ENCODE results near the gene EID3. TPM values are rescaled to one million over a fixed set of nuclear protein-coding genes. Genes with fewer than 3 reads are reported as not detected.
"Not testable (repeated sequence)": the region's sequence is repeated elsewhere in the genome, so short reads cannot be mapped to it uniquely, and the experiment has no call there.

The EID3 gene
- total RNA-seq = 0.76 TPM

DNA sequence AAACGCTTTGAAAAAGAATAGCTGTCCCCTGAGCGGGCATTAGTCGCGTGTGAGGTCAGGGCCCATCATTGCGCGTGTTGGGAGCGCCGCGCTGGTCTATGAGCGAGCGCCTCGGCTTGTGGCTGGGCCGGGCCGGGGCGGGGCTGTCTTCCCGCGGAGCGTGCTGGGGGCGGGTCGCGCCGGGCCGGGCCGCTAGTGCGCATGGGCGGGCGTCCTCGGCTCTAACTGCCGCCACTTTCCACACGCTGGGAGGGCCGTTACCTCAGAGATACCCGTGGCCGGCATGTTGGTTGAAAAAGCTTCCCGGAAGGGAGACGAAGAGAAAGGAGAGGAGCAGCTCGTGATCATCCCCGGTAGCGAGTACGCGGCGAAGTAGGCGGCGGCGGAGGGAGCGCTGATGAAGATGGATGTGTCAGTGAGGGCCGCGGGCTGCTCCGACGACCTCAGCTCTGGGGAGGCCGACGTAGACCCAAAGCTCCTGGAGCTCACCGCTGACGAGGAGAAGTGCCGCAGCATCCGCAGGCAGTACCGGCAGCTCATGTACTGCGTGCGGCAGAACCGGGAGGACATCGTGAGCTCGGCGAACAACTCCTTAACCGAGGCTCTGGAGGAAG is at the start of gene EID3:
Gene EID3 (plus strand): TSS at position 202 of the 614 bp plus-strand sequence. CDS start 196 bp downstream, at position 398.
- peak; percentile 98 for ATAC-seq

DNA sequence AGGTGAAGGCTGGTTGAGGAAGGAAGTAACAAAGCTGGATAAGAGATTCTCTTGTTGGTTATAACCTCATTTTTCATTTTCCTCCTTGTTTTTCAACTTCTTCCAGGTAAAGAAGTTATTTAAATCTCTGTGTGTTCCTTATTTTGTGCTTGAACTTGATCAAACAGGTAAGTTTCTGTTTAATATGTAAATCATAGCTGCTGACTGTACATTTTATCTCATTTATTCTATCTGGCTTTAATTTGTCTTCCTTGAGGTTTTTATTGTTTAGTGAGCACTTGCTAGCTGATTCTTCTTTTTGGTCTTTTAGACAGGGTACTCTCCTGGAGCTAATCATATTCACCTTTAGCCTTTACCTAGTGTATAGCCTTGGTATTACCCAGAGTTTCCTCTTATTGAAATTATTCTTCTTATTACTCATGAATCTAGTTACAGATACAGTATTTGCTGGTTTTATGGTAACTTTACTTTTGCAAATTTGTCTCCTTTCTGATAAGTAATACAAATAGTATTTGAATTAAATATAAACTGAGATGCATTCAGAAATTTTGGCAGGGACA is 45.5 kb upstream of the EID3 start:
- no peak for ATAC-seq

DNA sequence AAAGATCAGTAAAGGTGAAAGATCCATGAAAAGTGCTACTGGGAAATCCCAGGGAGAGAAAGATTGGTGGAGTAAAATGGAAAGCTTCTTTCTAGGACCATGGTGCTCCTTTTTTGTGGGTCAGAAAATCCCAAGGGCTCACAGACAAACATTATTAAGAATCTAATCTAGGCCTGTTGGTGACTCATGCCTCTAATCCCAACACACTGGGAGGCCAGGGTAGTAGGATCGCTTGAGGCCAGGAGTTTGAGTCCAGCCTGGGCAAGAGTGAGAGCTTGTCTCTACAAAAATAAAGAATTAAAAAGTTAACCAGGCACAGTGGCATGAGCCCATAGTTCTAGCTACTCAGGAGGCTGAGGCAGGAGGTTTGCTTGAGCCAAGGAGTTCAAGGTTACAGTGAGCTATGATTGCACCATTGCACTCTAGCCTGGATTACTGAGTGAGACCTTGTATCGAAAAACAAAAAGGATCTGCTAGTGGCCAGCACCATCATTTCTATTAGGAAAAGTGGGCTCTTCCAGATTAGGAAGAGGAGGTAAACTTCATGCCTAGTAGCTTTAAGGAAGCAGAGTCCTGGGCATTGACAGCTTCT is 45.0 kb upstream of the EID3 start:
- no peak for ATAC-seq

DNA sequence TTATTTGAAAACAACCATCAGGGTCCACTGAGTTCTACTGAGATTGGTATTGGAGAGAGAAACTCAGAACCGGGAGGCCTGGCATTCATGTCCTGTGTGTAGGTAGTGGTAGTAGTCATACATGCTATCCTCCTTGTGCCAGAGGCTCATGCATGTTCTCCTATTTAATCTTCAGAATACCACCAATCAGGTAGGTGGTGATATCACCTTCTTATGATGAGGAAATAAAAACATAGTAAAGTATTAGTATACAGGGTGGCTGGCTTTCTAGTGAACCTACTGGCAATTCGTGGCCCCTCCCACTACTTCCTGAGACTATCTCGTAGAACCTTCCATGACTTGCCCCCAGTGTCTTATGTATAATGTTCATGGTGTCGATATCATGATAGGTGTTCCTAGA is 40.5 kb upstream of the EID3 start:
- peak; percentile 55 for ATAC-seq

DNA sequence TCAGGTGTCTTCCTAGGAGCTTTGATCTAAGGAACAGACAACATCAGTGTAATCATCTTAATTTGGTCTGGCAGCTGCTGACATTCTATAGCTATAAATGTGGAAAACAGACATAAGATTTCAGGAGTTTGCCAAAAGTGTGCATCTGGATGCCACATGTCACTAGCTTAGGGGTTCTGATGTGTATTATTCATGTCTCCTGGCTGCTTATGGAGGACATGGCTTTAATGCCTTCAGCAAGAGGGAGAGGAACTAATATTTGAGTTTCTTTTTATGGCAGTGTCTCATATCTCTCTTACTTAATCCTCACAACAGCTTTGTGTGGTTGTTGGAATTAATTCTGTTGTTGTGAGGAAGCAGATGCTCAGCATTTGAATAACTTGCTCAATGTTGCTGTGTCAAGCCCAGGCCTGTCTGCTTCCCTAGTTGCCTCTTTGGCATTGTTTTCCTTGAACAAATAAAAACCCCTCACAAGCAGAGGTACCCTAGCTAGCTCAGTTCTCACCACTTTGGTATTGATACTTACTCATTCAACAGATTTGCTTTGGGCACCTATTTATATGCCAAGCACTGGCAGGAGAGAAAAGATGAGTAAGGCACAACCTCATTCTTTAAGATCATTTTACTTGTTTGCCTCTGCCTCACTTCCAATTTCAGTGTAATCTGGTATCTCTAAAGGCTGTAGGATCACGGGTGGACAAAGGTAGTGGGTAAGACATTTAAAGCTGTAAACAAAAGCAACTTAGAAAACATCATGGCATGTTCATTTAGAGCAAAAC is 39.8 kb upstream of the EID3 start:
- peak; percentile 48 for ATAC-seq

DNA sequence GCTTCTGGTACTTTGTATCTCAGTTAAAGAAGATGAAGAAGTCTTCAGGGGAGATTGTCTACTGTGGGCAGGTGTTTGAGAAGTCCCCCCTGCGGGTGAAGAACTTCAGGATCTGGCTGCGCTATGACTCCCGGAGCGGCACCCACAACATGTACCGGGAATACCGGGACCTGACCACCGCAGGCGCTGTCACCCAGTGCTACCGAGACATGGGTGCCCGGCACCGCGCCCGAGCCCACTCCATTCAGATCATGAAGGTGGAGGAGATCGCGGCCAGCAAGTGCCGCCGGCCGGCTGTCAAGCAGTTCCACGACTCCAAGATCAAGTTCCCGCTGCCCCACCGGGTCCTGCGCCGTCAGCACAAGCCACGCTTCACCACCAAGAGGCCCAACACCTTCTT is 38.1 kb upstream of the EID3 start:
- ATAC-seq = not testable (repeated sequence)

DNA sequence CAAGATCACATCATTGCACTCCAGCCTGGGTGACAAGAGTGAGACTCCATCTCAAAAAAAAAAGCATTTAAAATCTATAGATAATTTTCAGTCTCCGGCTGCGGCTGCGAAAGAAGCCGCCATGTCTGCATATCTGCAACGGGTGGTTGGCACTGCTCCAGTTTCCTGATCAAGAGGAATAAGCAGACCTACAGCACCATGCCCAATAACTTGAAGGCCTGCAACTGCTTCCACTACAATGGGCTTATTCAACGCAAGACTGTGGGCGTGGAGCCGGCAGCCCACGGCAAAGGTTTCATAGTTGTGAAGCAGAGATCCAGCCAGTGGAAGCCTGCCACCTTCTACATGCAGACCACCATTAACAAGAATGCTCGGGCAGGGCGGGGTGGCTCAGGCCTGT is 30.6 kb upstream of the EID3 start:
- ATAC-seq = no peak

DNA sequence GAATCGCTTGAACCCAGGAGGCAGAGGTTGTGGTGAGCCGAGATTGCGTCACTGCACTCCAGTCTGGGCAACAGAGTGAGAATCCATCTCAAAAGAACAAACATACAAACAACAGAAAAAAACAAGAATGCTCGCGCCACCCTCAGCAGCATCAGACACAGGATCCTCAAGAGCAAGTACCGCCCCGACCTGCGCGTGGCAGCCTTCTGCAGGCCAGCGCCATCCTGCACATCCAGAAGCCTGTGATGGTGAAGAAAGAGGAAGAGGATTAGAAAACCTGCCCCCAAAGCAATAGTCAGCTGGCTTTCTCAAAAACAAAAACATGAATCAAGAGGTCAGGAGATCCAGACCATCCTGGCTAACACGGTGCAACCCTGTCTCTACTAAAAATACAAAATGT is 30.0 kb upstream of the EID3 start:
- no peak for ATAC-seq

DNA sequence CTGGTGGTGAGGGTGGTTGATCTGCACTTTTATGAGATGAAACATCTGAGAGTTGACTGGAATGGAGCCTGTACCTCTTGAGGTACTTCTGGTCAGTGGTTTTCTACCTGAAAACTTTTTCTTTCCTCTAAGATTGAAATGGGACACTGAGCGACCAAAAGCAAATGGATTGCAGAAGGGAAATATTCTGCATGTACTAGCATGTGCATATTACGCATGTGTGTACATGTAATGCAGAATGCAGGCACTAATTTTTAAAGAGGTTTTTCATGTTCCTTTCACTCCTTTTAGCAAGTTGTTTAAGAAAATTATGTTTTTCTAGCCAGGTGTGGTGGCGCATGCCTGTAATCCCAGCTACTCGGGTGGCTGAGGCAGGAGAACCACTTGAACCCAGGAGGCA is 28.7 kb upstream of the EID3 start:
- no peak for ATAC-seq

DNA sequence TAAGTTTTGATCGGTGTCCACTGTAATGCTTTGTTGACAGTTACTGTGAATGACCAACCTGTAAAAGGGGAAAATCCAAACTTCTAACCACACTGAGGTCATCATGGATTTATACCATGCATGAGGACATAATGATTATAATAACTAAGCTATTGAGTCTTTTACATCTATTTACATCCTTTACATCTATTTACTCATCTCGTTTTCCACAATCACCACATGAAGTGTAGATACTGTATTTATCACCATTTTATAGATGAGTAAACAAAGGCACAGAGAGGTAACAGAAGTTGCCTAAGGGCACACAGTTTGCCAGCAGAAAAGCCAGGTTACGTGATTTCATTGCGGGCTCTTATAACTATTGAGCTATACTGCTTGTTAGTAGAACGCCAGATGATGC is 27.9 kb upstream of the EID3 start:
- ATAC-seq = no peak

DNA sequence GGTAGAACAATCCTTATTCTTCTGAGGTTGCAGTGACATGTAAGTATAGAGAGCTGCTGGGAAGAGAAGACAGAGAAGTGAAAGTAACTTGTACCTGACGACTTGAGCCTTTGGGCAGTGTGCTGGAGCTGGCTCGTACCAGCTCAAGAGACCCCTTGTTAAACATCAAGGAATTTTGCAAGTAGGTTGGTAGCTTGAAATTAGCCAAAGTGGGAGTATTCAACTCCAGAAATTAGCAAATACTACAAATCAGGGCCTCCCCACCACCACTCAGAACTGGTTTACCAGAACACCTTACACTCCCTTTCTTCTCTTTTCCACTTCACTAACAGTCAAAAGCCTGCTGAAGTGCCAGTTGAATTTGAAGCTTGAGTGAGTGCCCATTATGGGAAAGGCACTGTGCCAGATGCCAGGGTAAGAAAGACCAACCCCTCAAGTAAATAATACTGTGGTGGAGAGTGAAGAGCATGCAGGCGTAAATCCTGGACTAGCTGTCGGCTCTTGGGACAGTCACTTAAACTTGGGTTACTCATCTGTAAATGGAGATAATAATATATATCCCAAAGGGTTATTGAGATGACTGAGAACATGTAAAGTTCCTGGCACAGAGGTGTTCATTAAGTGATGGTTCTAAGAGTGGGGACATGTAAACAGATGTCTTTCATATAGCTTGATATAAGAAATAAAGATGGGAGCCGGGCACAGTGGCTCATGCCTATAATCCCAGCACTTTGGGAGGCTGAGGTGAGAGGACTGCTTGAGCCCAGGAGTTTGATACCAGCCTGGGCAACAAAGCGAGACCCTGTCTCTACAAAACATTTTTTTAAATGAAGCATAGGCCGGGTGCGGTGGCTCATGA is 27.0 kb upstream of the EID3 start:
- peak; percentile 32 for ATAC-seq

DNA sequence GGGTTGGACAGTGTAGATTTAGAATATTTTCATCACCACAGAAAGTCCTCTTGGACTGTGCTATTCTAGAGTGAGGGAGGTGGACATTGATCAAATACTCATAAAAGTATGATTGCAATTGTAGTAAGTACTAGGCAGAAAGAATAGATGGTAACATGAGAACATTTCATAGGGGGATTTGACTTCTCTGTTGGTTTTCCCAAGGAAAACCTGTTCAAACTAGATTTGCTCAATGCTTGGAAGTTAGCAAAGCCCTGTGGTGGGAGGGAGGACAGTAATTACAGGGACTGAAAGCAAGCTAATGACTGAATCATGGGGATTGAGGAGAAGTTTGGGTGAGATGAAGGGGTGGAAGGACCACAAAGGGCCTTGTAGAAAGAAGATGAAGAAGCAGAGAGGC is 24.4 kb upstream of the EID3 start:
- ATAC-seq = no peak

DNA sequence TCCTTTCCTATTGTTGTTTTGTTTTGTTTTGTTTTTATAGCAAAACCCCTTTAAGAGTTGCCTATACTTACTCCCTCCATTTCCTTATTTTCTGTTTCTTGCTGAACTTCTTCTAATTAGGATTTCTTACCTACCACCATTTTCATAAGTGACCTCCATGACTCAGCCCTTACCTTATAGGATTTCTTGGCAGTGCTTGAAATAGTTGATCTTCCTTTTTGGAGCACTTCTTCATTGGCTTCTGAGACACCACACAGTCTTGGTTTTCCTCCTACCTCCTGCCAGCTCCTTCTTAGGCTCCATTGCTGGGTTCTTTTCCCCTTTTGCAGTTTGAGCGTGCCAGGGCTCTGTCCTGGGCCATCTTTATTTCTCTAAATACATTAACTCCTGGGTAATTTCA is 23.4 kb upstream of the EID3 start:
- no peak for ATAC-seq

DNA sequence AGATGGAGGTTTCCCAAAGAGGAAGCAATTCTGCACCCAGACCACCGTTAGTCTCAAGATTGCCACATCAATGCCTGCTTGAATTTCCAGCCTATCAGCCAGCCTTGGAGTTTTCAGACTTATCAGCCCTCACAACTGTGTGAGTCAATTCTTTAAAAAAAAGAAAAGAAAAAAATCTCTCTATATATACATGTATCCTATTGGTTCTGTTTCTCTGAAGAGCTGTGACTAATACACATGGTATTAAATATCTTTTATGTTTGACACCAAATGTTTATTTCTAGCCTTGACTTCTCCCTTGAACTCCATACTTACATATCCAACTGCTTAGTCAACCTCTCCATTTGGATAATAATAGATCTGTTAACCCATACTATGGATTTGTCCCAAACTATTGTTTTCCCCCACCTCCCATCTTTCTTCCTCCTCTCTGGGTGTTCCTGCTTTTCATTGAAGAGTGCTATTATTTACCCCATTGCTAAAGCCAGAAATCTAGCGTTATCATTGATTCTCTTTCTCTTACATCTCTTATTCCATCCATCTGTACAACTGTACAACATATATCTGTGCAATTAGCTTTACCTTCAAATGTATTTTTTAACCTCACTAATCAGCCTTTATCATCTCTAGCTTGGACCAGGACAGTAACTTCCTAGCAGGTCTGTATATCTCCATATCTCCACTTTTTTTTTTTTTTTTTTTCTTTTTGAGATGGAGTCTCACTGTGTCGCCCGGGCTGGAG is 22.7 kb upstream of the EID3 start:
- ATAC-seq = peak; percentile 78

DNA sequence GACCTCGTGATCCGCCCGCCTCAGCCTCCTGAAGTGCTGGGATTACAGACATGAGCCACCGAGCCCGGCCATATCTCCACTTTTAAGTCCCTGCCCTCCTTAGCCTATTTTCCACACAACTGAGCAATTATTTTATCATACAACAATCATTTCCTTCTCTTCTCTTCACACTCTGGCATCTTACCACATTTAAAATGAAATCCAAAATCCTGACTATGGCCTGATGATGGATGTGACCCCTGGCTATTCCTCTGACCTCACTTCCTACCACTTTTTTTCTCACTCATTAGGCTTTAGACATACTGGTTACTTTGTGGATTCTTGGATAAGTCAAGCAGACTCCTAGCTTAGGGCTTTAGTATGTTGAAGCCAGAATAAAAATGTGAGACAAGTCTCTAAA is 21.9 kb upstream of the EID3 start:
- no peak for ATAC-seq

DNA sequence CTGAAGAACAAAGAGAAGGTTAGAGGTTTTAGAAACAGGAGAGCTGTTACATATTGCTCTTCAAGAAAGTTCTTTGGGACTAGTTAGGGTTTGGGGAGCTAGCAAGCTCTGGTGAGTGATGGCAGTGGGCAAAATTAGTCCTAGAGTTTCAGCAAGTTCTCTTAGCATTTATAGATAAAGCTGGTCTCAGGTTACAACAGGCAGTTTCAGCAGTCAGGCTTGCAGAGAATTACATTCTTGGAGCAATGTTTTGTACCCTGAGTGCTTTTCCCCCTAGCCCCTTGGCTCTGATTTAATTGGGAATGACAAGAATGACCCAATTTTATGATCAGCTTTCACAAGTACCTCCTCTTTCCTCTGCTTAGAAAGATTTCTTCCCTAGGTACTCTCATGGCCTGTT is 21.4 kb upstream of the EID3 start:
- ATAC-seq = no peak

DNA sequence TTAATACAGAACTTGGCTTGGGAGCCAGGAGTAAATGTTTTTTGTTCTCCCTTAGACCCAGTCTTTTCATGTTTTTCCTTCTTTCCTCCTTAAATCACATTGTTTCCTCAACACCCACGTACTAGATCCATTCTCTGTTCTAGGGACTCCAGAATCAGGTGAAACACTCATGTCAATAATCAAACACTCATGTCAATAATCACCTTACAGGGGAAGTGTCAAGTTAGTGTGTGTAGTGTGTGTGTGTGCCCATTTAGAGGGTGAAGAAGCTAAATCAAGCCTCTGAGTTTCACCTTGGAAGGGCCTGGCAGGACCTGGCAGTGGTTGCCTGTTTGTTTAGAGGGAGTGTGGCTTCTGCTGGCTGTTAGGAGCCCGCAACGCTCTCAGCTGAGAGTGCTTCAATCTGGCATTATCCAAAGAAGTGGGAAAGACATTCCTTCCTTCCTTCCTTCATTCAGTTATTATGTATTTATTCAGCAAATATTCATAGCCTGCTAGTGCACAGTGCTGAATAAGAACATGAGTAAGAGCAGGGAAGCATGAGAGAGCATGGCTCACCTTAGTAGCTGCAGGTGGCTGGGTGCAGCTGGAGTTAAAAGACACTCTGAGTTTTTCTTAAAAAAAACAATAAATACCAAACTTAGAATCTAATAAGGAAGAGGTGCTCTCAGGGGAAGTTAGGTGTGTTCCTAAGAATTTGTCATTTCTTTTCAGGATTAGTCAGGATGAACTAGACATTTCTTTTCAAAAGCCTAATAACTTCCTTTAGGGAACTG is 17.6 kb upstream of the EID3 start:
- peak; percentile 62 for ATAC-seq

DNA sequence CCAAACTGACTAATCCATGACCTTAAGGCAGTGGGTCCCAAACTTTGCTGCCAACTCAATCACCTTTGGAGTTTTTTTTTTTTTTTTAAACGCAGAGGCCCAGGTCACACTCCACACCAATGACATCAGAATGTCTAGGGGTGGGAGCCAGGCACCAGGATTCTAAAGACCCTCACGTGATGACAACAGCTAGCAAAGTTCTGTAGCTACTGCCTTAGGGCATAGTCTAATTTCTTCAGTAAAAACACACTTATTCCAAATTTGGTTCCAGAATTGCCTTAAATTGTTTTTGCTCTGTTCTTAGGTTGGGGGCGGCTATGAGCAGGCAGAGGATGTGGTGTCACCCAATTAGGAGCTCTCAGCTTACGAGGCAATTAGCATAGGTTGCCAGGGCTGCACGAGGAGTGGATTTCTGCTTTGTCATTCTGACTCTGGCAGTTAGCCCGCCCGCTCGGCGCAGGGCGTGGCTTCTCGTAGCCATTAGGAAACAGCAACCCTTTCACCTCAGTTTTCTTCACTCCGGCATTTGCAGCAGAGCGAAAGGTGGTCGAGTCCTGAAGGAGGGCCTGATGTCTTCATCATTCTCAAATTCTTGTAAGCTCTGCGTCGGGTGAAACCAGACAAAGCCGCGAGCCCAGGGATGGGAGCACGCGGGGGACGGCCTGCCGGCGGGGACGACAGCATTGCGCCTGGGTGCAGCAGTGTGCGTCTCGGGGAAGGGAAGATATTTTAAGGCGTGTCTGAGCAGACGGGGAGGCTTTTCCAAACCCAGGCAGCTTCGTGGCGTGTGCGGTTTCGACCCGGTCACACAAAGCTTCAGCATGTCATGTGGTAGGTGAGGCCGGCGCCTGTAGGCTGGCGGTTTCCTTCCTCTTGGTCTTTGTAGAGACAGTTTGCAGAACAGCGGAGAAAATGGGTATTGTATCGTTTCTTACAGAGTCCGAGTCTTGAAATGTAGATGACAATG is 16.7 kb upstream of the EID3 start:
- ATAC-seq = peak; percentile 92

DNA sequence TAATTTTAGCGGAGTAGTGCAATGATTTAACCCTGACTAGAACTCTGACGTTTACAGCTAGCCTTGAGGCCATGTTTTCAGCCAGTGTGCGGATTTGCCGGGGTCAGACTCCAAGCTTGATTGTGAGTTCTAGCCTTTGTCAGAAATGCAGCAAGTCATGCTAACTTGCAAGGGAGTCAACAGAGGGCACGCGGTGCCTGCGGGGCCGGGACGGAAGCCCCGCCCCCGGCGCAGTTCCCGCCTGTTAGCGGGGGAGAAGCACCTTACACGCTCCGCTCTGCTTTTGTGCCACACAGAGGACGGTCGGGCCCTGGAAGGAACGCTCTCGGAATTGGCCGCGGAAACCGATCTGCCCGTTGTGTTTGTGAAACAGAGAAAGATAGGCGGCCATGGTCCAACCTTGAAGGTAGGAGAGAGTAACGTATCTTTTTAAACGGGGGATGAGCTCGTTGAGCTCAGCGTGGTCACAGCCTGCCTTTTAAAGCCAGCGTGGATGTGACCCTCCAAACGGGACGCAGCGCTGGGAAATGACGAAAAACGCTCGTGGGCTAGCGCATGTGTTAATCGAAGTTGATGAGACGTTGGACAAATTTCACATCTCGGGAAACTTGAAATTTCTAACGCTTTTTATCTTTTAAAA is 14.8 kb upstream of the EID3 start:
- peak; percentile 68 for ATAC-seq
